GM23338 (cell line): ENCODE results near the gene ING2. TPM values are rescaled to one million over a fixed set of nuclear protein-coding genes. Genes with fewer than 3 reads are reported as not detected.

Source experiments
- ATAC-seq: fragments of 200-7000 bp; cut with Tn5 transposase; 3 replicates; pipeline ENCODE4 v1.9.1; 2020
- DNase-seq: peaks from one replicate; pipeline ENCODE4 v3.0.0-alpha.2; 2015; ENCODE audit warnings: low spot score
- H2AFZ ChIP-seq: fragments of 200-600 bp; sonication (generic); 2 replicates; pipeline ENCODE4 v1.8.0; 2016; ENCODE audit warnings: antibody characterized with exemption, mild to moderate bottlenecking, moderate library complexity
- H3F3A ChIP-seq: fragments of 200-600 bp; sonication (generic); replicated peaks from 2 replicates; pipeline ENCODE4 v1.8.0; 2017; ENCODE audit warnings: antibody characterized with exemption, mixed run types, low read depth
- H3K27ac ChIP-seq: fragments of 200-600 bp; sonication (generic); 2 replicates; pipeline ENCODE4 v1.6.1; 2016; ENCODE audit warnings: low read depth
- H3K27me3 ChIP-seq: fragments of 200-600 bp; sonication (generic); 2 replicates; pipeline ENCODE4 v1.8.0; 2016; ENCODE audit warnings: mild to moderate bottlenecking, mixed run types, moderate library complexity; ENCODE audit not compliant: insufficient read depth
- H3K36me3 ChIP-seq: fragments of 200-600 bp; sonication (generic); 2 replicates; pipeline ENCODE4 v1.8.0; 2016; ENCODE audit warnings: mild to moderate bottlenecking; ENCODE audit not compliant: insufficient read depth
- H3K4me1 ChIP-seq: fragments of 200-600 bp; sonication (generic); 2 replicates; pipeline ENCODE4 v1.8.0; 2016; ENCODE audit warnings: mild to moderate bottlenecking, moderate library complexity; ENCODE audit not compliant: insufficient read depth
- H3K4me2 ChIP-seq: fragments of 200-600 bp; sonication (generic); 2 replicates; pipeline ENCODE4 v1.7.1; 2017; ENCODE audit warnings: mixed run types
- H3K4me3 ChIP-seq: fragments of 200-600 bp; sonication (generic); 2 replicates; pipeline ENCODE4 v1.6.1; 2016; ENCODE audit warnings: mixed run types
- H3K79me2 ChIP-seq: fragments of 200-600 bp; sonication (generic); replicated peaks from 2 replicates; pipeline ENCODE4 v1.8.0; 2017; ENCODE audit warnings: mild to moderate bottlenecking; ENCODE audit not compliant: insufficient read depth
- H3K9me2 ChIP-seq: fragments of 200-600 bp; sonication (generic); 2 replicates; pipeline ENCODE4 v1.8.0; 2017; ENCODE audit not compliant: insufficient read depth
- H4K20me1 ChIP-seq: fragments of 200-600 bp; sonication (generic); replicated peaks from 2 replicates; pipeline ENCODE4 v1.8.0; 2017; ENCODE audit warnings: mild to moderate bottlenecking; ENCODE audit not compliant: insufficient read depth
- H3K27ac Mint-ChIP-seq: 2 replicates; pipeline ENCODE4 v1.8.0; 2020; ENCODE audit warnings: inconsistent platforms, mild to moderate bottlenecking, moderate library complexity, mixed read lengths
- H3K27me3 Mint-ChIP-seq: 3 replicates; pipeline ENCODE4 v1.8.0; 2022; ENCODE audit warnings: low read depth, mild to moderate bottlenecking, moderate library complexity, mixed read lengths, inconsistent platforms; ENCODE audit not compliant: insufficient read depth, poor library complexity
- H3K36me3 Mint-ChIP-seq: 3 replicates; pipeline ENCODE4 v1.8.0; 2021; ENCODE audit warnings: low read depth, mild to moderate bottlenecking, inconsistent platforms, moderate library complexity, mixed read lengths
- H3K4me1 Mint-ChIP-seq: 3 replicates; pipeline ENCODE4 v1.8.0; 2020; ENCODE audit warnings: mild to moderate bottlenecking, inconsistent platforms, mixed read lengths
- H3K4me3 Mint-ChIP-seq: 3 replicates; pipeline ENCODE4 v1.8.0; 2021; ENCODE audit warnings: moderate library complexity, mild to moderate bottlenecking, inconsistent platforms, mixed read lengths
- H3K9me3 Mint-ChIP-seq: 3 replicates; pipeline ENCODE4 v1.8.0; 2020; ENCODE audit warnings: moderate library complexity, mild to moderate bottlenecking, inconsistent platforms, mixed read lengths
- CREB1 ChIP-seq: fragments of 250-450 bp; sonication (Bioruptor Pico); IDR thresholded peaks from 2 replicates; pipeline ENCODE4 v1.5.0; 2020; ENCODE audit warnings: low read depth, mild to moderate bottlenecking, moderate library complexity
- ETS1 ChIP-seq: IDR thresholded peaks from 2 replicates; pipeline ENCODE4 v1.6.1; 2016; ENCODE audit warnings: antibody characterized with exemption
- EZH2 ChIP-seq: fragments of 200-600 bp; sonication (generic); IDR thresholded peaks from one replicate; pipeline ENCODE4 v1.8.0; 2017; ENCODE audit warnings: antibody characterized with exemption, mild to moderate bottlenecking, low read depth; ENCODE audit not compliant: unreplicated experiment
- EZH2phosphoT487 ChIP-seq: fragments of 200-600 bp; sonication (generic); IDR thresholded peaks from one replicate; pipeline ENCODE4 v1.8.1; 2018; ENCODE audit warnings: antibody characterized with exemption; ENCODE audit not compliant: unreplicated experiment
- NANOG ChIP-seq: IDR thresholded peaks from 2 replicates; pipeline ENCODE4 v1.6.1; 2016; ENCODE audit warnings: antibody characterized with exemption, borderline replicate concordance
- POLR2AphosphoS5 ChIP-seq: IDR thresholded peaks from 2 replicates; pipeline ENCODE4 v1.6.1; 2016; ENCODE audit warnings: antibody characterized with exemption, low read depth
- REST ChIP-seq: IDR thresholded peaks from one replicate; pipeline ENCODE4 v1.6.1; 2018; ENCODE audit warnings: antibody characterized with exemption; ENCODE audit not compliant: unreplicated experiment
- STAT1 ChIP-seq: IDR thresholded peaks from one replicate; pipeline ENCODE4 v1.6.1; 2016; ENCODE audit warnings: antibody characterized with exemption; ENCODE audit not compliant: unreplicated experiment
- ZNF114 ChIP-seq: fragments of 250-450 bp; sonication (Bioruptor Pico); IDR thresholded peaks from 2 replicates; pipeline ENCODE4 v1.5.0; 2020; ENCODE audit warnings: mild to moderate bottlenecking, moderate library complexity
- polyA plus RNA-seq: library from polyadenylated mRNA; unstranded; fragments of >200 nt; fragmentation: Nextera tagmentation; extraction: Ambion mirVana; gene quantifications from 2 replicates; pipeline ENCODE4 v1.2.1, GENCODE V29; 2016
- total RNA-seq: library from RNA; depleted of rRNA; stranded (reverse); fragments of >200 nt; shearing (Covaris generic); gene quantifications from 2 replicates; pipeline ENCODE4 v1.2.3, GENCODE V29; 2014
- TF ChIP-seq, protein P1 (sequence below): fragments of 250-450 bp; sonication (Bioruptor Pico); IDR thresholded peaks from 2 replicates; pipeline ENCODE4 v1.5.0; 2020; ENCODE audit warnings: mild to moderate bottlenecking, moderate library complexity

Gene ING2
- total and polyA plus RNA-seq, 2 experiments from 2014 or later: 21.5 to 34.2 TPM

GRCh38 chr4:183543435-183543834 lies 38.6 kb downstream of the ING2 start:
- no peak overlapping the region for H3K27ac Mint-ChIP-seq
- DNase-seq: no peak

More at GRCh38 chr4:183543435-183543834, 38.6 kb downstream of the ING2 start:
- Histone ChIP-seq H3K27ac (no peak overlapping the region), H3F3A (no peaks in the 10 kb centered on the region), H3K9me2 (no peaks in the 10 kb centered on the region; the same call in 1 of the 2 replicates), H3K4me1 (peaks cover 12% of the 10 kb centered on the region), H3K36me3 (no peaks in the 10 kb centered on the region), H3K4me2 (no peak overlapping the region), H3K4me3 (no peak overlapping the region), H3K27me3 (no peaks in the 10 kb centered on the region), H4K20me1 (no peaks in the 10 kb centered on the region), H2AFZ (no peak overlapping the region; the same call in 1 of the 2 replicates), H3K79me2 (no peaks in the 10 kb centered on the region)
- no peak overlapping the region for H3K4me3 Mint-ChIP-seq
- H3K36me3 Mint-ChIP-seq: peaks cover 2% of the 10 kb centered on the region; the same call in 1 of the 3 replicates
- ATAC-seq: no peak
- peaks cover 21% of the 10 kb centered on the region for H3K4me1 Mint-ChIP-seq
- peaks cover 15% of the 10 kb centered on the region for H3K9me3 Mint-ChIP-seq
- TF ChIP-seq, protein P1, sequence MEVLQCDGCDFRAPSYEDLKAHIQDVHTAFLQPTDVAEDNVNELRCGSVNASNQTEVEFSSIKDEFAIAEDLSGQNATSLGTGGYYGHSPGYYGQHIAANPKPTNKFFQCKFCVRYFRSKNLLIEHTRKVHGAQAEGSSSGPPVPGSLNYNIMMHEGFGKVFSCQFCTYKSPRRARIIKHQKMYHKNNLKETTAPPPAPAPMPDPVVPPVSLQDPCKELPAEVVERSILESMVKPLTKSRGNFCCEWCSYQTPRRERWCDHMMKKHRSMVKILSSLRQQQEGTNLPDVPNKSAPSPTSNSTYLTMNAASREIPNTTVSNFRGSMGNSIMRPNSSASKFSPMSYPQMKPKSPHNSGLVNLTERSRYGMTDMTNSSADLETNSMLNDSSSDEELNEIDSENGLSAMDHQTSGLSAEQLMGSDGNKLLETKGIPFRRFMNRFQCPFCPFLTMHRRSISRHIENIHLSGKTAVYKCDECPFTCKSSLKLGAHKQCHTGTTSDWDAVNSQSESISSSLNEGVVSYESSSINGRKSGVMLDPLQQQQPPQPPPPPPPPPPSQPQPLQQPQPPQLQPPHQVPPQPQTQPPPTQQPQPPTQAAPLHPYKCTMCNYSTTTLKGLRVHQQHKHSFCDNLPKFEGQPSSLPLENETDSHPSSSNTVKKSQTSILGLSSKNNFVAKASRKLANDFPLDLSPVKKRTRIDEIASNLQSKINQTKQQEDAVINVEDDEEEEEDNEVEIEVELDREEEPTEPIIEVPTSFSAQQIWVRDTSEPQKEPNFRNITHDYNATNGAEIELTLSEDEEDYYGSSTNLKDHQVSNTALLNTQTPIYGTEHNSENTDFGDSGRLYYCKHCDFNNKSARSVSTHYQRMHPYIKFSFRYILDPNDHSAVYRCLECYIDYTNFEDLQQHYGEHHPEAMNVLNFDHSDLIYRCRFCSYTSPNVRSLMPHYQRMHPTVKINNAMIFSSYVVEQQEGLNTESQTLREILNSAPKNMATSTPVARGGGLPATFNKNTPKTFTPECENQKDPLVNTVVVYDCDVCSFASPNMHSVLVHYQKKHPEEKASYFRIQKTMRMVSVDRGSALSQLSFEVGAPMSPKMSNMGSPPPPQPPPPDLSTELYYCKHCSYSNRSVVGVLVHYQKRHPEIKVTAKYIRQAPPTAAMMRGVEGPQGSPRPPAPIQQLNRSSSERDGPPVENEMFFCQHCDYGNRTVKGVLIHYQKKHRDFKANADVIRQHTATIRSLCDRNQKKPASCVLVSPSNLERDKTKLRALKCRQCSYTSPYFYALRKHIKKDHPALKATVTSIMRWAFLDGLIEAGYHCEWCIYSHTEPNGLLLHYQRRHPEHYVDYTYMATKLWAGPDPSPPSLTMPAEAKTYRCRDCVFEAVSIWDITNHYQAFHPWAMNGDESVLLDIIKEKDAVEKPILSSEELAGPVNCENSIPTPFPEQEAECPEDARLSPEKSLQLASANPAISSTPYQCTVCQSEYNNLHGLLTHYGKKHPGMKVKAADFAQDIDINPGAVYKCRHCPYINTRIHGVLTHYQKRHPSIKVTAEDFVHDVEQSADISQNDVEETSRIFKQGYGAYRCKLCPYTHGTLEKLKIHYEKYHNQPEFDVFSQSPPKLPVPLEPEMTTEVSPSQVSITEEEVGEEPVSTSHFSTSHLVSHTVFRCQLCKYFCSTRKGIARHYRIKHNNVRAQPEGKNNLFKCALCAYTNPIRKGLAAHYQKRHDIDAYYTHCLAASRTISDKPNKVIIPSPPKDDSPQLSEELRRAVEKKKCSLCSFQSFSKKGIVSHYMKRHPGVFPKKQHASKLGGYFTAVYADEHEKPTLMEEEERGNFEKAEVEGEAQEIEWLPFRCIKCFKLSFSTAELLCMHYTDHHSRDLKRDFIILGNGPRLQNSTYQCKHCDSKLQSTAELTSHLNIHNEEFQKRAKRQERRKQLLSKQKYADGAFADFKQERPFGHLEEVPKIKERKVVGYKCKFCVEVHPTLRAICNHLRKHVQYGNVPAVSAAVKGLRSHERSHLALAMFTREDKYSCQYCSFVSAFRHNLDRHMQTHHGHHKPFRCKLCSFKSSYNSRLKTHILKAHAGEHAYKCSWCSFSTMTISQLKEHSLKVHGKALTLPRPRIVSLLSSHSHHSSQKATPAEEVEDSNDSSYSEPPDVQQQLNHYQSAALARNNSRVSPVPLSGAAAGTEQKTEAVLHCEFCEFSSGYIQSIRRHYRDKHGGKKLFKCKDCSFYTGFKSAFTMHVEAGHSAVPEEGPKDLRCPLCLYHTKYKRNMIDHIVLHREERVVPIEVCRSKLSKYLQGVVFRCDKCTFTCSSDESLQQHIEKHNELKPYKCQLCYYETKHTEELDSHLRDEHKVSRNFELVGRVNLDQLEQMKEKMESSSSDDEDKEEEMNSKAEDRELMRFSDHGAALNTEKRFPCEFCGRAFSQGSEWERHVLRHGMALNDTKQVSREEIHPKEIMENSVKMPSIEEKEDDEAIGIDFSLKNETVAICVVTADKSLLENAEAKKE (CRISPR knock-in tag): no peak
- TF ChIP-seq REST: no peak
- no peak for TF ChIP-seq NANOG
- no peak for TF ChIP-seq CREB1
- TF ChIP-seq POLR2AphosphoS5: no peak
- no peak for TF ChIP-seq EZH2phosphoT487
- no peak for TF ChIP-seq ZNF114 (CRISPR knock-in tag)
- no peak for TF ChIP-seq ETS1
- TF ChIP-seq STAT1: no peak
- TF ChIP-seq EZH2: no peak
- H3K27me3 Mint-ChIP-seq: peaks cover 3% of the 10 kb centered on the region
